Peyer's patch (tissue), 4 donors: Measurements from ENCODE around the gene GRIK3.

Source experiments
- POLR2A ChIP-seq, 2 donors: fragments of 450-650 bp; IDR thresholded peaks; one replicate each; pipeline ENCODE4 v1.5.1; 2017; ENCODE audit warnings: antibody characterized with exemption in 2 of 2, mild to moderate bottlenecking in 2 of 2, moderate library complexity in 2 of 2
- TF ChIP-seq, protein P1 (sequence below), 6 experiments: fragments of 450-650 bp in 4 of 6; fragments of 200-600 bp in 2 of 6; sonication (generic) in 1 of 6; IDR thresholded peaks; one replicate each; pipeline ENCODE4 v1.5.1; 2017 to 2019; ENCODE audit warnings: antibody characterized with exemption in 6 of 6, mild to moderate bottlenecking in 3 of 6, moderate library complexity in 1 of 6

DNA sequence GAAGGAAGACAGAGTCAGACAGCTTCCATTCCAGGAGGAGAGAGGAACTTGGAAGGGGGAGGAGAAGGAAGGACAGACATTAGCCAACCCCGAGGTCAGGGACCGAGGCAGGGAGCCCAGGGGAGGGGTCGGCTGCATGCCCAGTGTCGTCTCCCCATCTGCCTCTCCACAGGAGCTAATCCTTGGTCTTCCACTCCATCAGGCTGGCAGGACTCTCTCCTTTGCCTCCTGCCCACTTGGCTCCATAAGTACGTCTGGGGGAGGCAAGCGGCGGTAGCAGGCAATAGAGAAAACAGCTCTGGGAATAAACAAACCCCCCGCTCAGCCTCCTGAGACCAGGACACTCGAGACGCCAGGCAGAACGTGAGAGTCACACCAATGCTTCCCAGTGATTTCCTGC lies 71.3 kb downstream of the GRIK3 start:
- TF ChIP-seq, protein P1, sequence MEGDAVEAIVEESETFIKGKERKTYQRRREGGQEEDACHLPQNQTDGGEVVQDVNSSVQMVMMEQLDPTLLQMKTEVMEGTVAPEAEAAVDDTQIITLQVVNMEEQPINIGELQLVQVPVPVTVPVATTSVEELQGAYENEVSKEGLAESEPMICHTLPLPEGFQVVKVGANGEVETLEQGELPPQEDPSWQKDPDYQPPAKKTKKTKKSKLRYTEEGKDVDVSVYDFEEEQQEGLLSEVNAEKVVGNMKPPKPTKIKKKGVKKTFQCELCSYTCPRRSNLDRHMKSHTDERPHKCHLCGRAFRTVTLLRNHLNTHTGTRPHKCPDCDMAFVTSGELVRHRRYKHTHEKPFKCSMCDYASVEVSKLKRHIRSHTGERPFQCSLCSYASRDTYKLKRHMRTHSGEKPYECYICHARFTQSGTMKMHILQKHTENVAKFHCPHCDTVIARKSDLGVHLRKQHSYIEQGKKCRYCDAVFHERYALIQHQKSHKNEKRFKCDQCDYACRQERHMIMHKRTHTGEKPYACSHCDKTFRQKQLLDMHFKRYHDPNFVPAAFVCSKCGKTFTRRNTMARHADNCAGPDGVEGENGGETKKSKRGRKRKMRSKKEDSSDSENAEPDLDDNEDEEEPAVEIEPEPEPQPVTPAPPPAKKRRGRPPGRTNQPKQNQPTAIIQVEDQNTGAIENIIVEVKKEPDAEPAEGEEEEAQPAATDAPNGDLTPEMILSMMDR (IDR thresholded peaks at IDR 0.05), result no peak
- no peak for TF ChIP-seq POLR2A (IDR thresholded peaks at IDR 0.05)
